K562 (cell line): ENCODE results near the gene NPFFR1. TPM values are rescaled to one million over a fixed set of nuclear protein-coding genes. Genes with fewer than 3 reads are reported as not detected.

Source experiments
- BRCA1 ChIP-seq, 2 experiments: fragments of 450-650 bp in 1 of 2; sonication (generic) in 1 of 2; formaldehyde crosslinking in 1 of 2; IDR thresholded peaks; 2 replicates each; pipeline versions ENCODE4 v1.5.0 to v1.6.1; 2017 to 2020; ENCODE audit warnings: mild to moderate bottlenecking in 1 of 2, missing genetic modification reagents in 1 of 2
- HSF4 ChIP-seq: fragments of 250-450 bp; sonication (Bioruptor Pico); IDR thresholded peaks from 2 replicates; pipeline ENCODE4 v2.1.2; 2022; ENCODE audit warnings: mild to moderate bottlenecking, moderate library complexity, borderline replicate concordance
- KHSRP ChIP-seq: fragments of 450-650 bp; IDR thresholded peaks from 2 replicates; pipeline ENCODE4 v1.6.1; 2017
- MEIS2 ChIP-seq: fragments of 450-650 bp; IDR thresholded peaks from 2 replicates; pipeline ENCODE4 v1.6.1; 2014; ENCODE audit warnings: mild to moderate bottlenecking; ENCODE audit not compliant: partially characterized antibody
- MTA2 ChIP-seq: fragments of 450-650 bp; IDR thresholded peaks from 2 replicates; pipeline ENCODE4 v1.6.1; 2016; ENCODE audit warnings: low read depth
- NR2C1 ChIP-seq, 2 experiments: fragments of 450-650 bp; IDR thresholded peaks; 2 replicates each; pipeline ENCODE4 v1.6.1; 2017; ENCODE audit warnings: mild to moderate bottlenecking in 2 of 2, antibody characterized with exemption in 1 of 2, inconsistent platforms in 1 of 2, missing compliant biosample characterization in 1 of 2, missing genetic modification characterization in 1 of 2
- RAD51 ChIP-seq: fragments of 450-650 bp; IDR thresholded peaks from 2 replicates; pipeline ENCODE4 v1.7.1; 2016; ENCODE audit warnings: low read depth, mild to moderate bottlenecking, borderline replicate concordance
- SIRT6 ChIP-seq: IDR thresholded peaks from one replicate; pipeline ENCODE4 v1.6.1; 2012; ENCODE audit warnings: low read depth, mild to moderate bottlenecking, control low read depth, inconsistent platforms, low read length, moderate library complexity
- SMAD4 ChIP-seq: fragments of 250-450 bp; sonication (Bioruptor Pico); conservative IDR thresholded peaks from 2 replicates; pipeline ENCODE4 v1.8.0; 2021; ENCODE audit warnings: inconsistent platforms, mild to moderate bottlenecking, moderate library complexity
- SRF ChIP-seq, 2 experiments: fragments of 250-450, 450-650 bp in 1 of 2; sonication (Bioruptor Pico) in 1 of 2; sonication (generic) in 1 of 2; formaldehyde crosslinking; IDR thresholded peaks; 2 replicates each; pipeline versions ENCODE4 v1.5.0 to v1.5.1; 2020 to 2022; ENCODE audit warnings: mild to moderate bottlenecking in 1 of 2, missing genetic modification reagents in 1 of 2
- SUPT5H ChIP-seq: fragments of 450-650 bp; IDR thresholded peaks from 2 replicates; pipeline ENCODE4 v1.6.1; 2016
- TAL1 ChIP-seq: fragments of 450-650 bp; IDR thresholded peaks from 2 replicates; pipeline ENCODE4 v1.6.1; 2016; ENCODE audit warnings: mild to moderate bottlenecking
- TARDBP ChIP-seq: fragments of 450-650 bp; IDR thresholded peaks from 2 replicates; pipeline ENCODE4 v1.6.1; 2016
- TCF3 ChIP-seq: sonication (generic); formaldehyde crosslinking; IDR thresholded peaks from 2 replicates; pipeline ENCODE4 v1.4.0; 2020; ENCODE audit warnings: mild to moderate bottlenecking, missing genetic modification reagents
- TEAD1 ChIP-seq, 2 experiments: fragments of 450-650 bp in 1 of 2; sonication (generic) in 1 of 2; formaldehyde crosslinking; IDR thresholded peaks; 2 replicates each; pipeline versions ENCODE4 v1.4.0 to v1.8.0; 2020 to 2022; ENCODE audit warnings: mild to moderate bottlenecking in 2 of 2, missing genetic modification reagents in 1 of 2
- ZEB2 ChIP-seq: fragments of 450-650 bp; IDR thresholded peaks from 2 replicates; pipeline ENCODE4 v1.6.1; 2016
- ZNF197 ChIP-seq: fragments of 200-800 bp; sonication (Bioruptor generic); IDR thresholded peaks from 2 replicates; pipeline ENCODE4 v1.6.1; 2016; ENCODE audit warnings: low read depth, missing genetic modification characterization, missing compliant biosample characterization
- ZNF644 ChIP-seq: fragments of 200-800 bp; sonication (Bioruptor generic); IDR thresholded peaks from 2 replicates; pipeline ENCODE4 v1.6.1; 2016; ENCODE audit warnings: low read depth, missing genetic modification characterization, missing compliant biosample characterization
- ZNF699 ChIP-seq: fragments of 250-450 bp; sonication (Bioruptor Pico); IDR thresholded peaks from 2 replicates; pipeline ENCODE4 v1.8.0; 2021; ENCODE audit warnings: mild to moderate bottlenecking, moderate library complexity; ENCODE audit not compliant: insufficient replicate concordance
- ZNF780A ChIP-seq: fragments of 250-450 bp; sonication (Bioruptor Pico); IDR thresholded peaks from 2 replicates; pipeline ENCODE4 v1.5.0; 2021; ENCODE audit warnings: mild to moderate bottlenecking
- polyA plus RNA-seq, 8 experiments: library from polyadenylated mRNA; depleted of rRNA in 4 of 8; stranded (reverse) in 5 of 8; unstranded in 3 of 8; fragments of >200 nt; fragmentation: Nextera tagmentation in 2 of 8; fragmentation: Illumina TruSeq in 1 of 8; extraction: Ambion mirVana in 2 of 8; extraction: Trizol in 1 of 8; gene quantifications; 2 replicates each; pipeline versions ENCODE4 v1.2.1 to v1.2.3, GENCODE V29; 2011 to 2014; ENCODE audit warnings: inconsistent platforms in 1 of 8, missing spikeins in 1 of 8
- total RNA-seq, 7 experiments: library from RNA; depleted of rRNA in 6 of 7; stranded (reverse); fragments of >200 nt in 6 of 7; fragmentation: Illumina TruSeq in 2 of 7; extraction: Trizol in 2 of 7; gene quantifications; 2 replicates each; pipeline versions ENCODE4 v1.2.1 to v1.2.3, GENCODE V29; 2011 to 2021; ENCODE audit warnings: low replicate concordance in 1 of 7
- TF ChIP-seq, protein P1 (sequence below), 3 experiments: fragments of 200-800 bp in 1 of 3; fragments of 250-450 bp in 1 of 3; fragments of 450-650 bp in 1 of 3; sonication (Bioruptor Pico) in 1 of 3; sonication (Bioruptor generic) in 1 of 3; formaldehyde crosslinking in 1 of 3; IDR thresholded peaks; 2 replicates each; pipeline versions ENCODE4 v1.6.1 to v1.8.0; 2016 to 2022; ENCODE audit warnings: mild to moderate bottlenecking in 2 of 3, missing genetic modification characterization in 2 of 3, missing compliant biosample characterization in 1 of 3, moderate library complexity in 1 of 3
- TF ChIP-seq, protein P2 (sequence below): sonication (generic); formaldehyde crosslinking; IDR thresholded peaks from 2 replicates; pipeline ENCODE4 v1.8.1; 2023; ENCODE audit warnings: mild to moderate bottlenecking, missing genetic modification reagents

NPFFR1 gene
- total and polyA plus RNA-seq, 9 of the 15 experiments (the other 6 are each of a cell fraction or from before 2014, with no cell fraction given): under 0.01 TPM; not detected in 8

DNA sequence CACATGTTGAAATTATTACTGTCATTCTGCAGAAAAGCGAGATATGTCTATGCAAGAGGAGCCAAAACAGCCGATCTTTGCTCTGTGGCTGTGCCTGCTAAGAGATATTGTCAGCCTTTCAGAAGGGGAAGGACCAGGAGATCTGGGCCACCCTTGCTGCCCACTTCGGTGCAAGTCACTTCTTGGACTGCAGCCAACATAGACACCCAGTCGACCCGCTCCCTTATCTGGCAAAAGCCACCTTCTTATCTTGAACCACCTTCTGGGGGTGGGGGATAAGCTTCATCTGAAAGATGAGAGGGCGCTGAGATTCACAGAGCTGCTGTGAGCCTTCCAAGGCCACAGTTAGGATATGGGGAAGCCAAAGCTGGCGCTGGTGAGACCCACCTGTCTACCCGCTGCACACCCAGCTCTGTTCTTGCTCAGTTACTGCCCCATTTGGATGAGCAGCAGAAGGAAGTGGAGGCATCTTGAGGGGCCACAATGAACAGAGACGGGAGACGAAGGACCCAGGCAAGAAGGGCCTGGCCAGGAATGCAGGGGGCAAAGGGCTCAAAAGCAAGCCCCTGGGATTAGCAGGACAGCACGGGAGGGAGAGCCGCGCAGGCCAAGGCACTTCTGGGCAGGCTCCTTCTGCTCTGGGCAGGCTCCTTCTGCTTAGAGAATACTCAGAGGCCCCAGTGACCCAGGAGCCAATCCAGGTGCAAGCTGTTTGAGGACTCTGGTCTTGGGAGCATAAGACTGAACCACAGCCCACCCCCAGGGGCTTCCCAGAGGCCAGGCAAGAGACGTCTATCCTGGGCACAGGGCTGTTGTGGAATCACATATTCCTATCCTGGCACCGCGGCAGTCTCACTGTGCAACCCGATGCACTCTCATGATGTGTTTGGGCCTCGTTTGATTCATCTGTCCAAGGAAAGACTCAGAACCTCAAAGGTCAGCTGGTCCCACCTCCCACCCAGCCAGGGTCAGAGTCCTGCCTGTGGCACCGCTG lies 38.4 kb upstream of the NPFFR1 start (continued):
- TF ChIP-seq, protein P1, sequence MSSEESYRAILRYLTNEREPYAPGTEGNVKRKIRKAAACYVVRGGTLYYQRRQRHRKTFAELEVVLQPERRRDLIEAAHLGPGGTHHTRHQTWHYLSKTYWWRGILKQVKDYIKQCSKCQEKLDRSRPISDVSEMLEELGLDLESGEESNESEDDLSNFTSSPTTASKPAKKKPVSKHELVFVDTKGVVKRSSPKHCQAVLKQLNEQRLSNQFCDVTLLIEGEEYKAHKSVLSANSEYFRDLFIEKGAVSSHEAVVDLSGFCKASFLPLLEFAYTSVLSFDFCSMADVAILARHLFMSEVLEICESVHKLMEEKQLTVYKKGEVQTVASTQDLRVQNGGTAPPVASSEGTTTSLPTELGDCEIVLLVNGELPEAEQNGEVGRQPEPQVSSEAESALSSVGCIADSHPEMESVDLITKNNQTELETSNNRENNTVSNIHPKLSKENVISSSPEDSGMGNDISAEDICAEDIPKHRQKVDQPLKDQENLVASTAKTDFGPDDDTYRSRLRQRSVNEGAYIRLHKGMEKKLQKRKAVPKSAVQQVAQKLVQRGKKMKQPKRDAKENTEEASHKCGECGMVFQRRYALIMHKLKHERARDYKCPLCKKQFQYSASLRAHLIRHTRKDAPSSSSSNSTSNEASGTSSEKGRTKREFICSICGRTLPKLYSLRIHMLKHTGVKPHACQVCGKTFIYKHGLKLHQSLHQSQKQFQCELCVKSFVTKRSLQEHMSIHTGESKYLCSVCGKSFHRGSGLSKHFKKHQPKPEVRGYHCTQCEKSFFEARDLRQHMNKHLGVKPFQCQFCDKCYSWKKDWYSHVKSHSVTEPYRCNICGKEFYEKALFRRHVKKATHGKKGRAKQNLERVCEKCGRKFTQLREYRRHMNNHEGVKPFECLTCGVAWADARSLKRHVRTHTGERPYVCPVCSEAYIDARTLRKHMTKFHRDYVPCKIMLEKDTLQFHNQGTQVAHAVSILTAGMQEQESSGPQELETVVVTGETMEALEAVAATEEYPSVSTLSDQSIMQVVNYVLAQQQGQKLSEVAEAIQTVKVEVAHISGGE (CRISPR knock-in tag; IDR thresholded peaks at IDR 0.05): peak in 1 of 3 experiments; percentile 72; a peak in 2 of 6 replicates
- 0 out of 2 replicates have a peak, but pooled peaks have one; percentile 57 for TF ChIP-seq ZNF644 (tag)
- TF ChIP-seq SUPT5H: no peak
- peak; percentile 81 for TF ChIP-seq TCF3
- no peak for TF ChIP-seq BRCA1 (IDR thresholded peaks at IDR 0.05)
- no peak for TF ChIP-seq BRCA1 (CRISPR knock-in tag; IDR thresholded peaks at IDR 0.05)
- TF ChIP-seq, protein P2, sequence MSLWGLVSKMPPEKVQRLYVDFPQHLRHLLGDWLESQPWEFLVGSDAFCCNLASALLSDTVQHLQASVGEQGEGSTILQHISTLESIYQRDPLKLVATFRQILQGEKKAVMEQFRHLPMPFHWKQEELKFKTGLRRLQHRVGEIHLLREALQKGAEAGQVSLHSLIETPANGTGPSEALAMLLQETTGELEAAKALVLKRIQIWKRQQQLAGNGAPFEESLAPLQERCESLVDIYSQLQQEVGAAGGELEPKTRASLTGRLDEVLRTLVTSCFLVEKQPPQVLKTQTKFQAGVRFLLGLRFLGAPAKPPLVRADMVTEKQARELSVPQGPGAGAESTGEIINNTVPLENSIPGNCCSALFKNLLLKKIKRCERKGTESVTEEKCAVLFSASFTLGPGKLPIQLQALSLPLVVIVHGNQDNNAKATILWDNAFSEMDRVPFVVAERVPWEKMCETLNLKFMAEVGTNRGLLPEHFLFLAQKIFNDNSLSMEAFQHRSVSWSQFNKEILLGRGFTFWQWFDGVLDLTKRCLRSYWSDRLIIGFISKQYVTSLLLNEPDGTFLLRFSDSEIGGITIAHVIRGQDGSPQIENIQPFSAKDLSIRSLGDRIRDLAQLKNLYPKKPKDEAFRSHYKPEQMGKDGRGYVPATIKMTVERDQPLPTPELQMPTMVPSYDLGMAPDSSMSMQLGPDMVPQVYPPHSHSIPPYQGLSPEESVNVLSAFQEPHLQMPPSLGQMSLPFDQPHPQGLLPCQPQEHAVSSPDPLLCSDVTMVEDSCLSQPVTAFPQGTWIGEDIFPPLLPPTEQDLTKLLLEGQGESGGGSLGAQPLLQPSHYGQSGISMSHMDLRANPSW (CRISPR knock-in tag): no peak
- TF ChIP-seq ZNF197 (CRISPR knock-in tag): 0 out of 2 replicates have a peak, but pooled peaks have one; percentile 64
- TF ChIP-seq ZNF699 (CRISPR knock-in tag): no peak
- TF ChIP-seq TAL1: peak; percentile 78
- TF ChIP-seq KHSRP: no peak
- no peak for TF ChIP-seq RAD51
- TF ChIP-seq MTA2: peak; percentile 63
- no peak for TF ChIP-seq ZNF780A
- TF ChIP-seq MEIS2: peak; percentile 19
- no peak for TF ChIP-seq HSF4 (CRISPR knock-in tag)
- TF ChIP-seq ZEB2: no peak
- TF ChIP-seq SIRT6: no peak
- TF ChIP-seq SRF (CRISPR knock-in tag; IDR thresholded peaks at IDR 0.05): no peak
- TF ChIP-seq NR2C1 (IDR thresholded peaks at IDR 0.05): no peak
- TF ChIP-seq NR2C1 (tag; IDR thresholded peaks at IDR 0.05): no peak
- no peak for TF ChIP-seq TARDBP
- TF ChIP-seq SMAD4 (CRISPR knock-in tag): no peak
- peak in 1 of 2 experiments; percentile 20; a peak in 1 of 4 replicates for TF ChIP-seq TEAD1 (CRISPR knock-in tag; IDR thresholded peaks at IDR 0.05)
